RCC 7860 (cell line): Measurements from ENCODE around the gene POLR3GL.
"Not testable (repeated sequence)": the region's sequence is repeated elsewhere in the genome, so short reads cannot be mapped to it uniquely, and the experiment has no call there.

Source experiments
- DNase-seq: peaks from one replicate; pipeline ENCODE4 v3.0.0-alpha.2; 2015; ENCODE audit warnings: low spot score
- FAIRE-seq: peaks from 2 replicates; lab custom pipeline; 2012; peaks lifted over from hg19 to GRCh38; lab: Jason Lieb, UNC

POLR3GL gene

GRCh38 chr1:146013559-146013922 lies 49.1 kb downstream of the POLR3GL start:
- FAIRE-seq (no peak), DNase-seq (no peak)

GRCh38 chr1:146016891-146017290 lies 52.4 kb downstream of the POLR3GL start:
- FAIRE-seq (no peak), DNase-seq (no peak)

- DNase-seq = no peak
- no peak for FAIRE-seq
Measured at GRCh38 chr1:146019231-146020057, 55.0 kb downstream of the POLR3GL start.

GRCh38 chr1:146020058-146021049 lies 55.9 kb downstream of the POLR3GL start:
- DNase-seq (no peak), FAIRE-seq (no peak)

- FAIRE-seq = no peak
Measured at GRCh38 chr1:146021050-146021445, 56.6 kb downstream of the POLR3GL start.

GRCh38 chr1:146021622-146022402 lies 57.3 kb downstream of the POLR3GL start, which contains the start of gene HJV:
TSS of gene HJV (minus strand) at chr1:146021735. CDS start at chr1:146020231, 1,504 bp downstream.
- DNase-seq = no peak
- FAIRE-seq = no peak

More at GRCh38 chr1:146021050-146021445, 56.6 kb downstream of the POLR3GL start:
- no peak for DNase-seq

GRCh38 chr1:146022403-146023127 lies 58.1 kb downstream of the POLR3GL start:
- DNase-seq = no peak
- FAIRE-seq = no peak

- FAIRE-seq, DNase-seq: not testable (repeated sequence)
Measured at GRCh38 chr1:146025787-146026495, 61.5 kb downstream of the POLR3GL start.

GRCh38 chr1:146026650-146027049 lies 62.2 kb downstream of the POLR3GL start:
- not testable (repeated sequence) for DNase-seq, FAIRE-seq
